HL-60 (cell line): ENCODE measurements around the gene PGLYRP4.

Experiments used
- DNase-seq, 2 experiments: peaks; one replicate each; pipeline ENCODE4 v3.0.0-alpha.2; 2010 to 2020; ENCODE audit warnings: low read depth in 1 of 2, low spot score in 1 of 2
- H3K27ac ChIP-seq: fragments of 250-450 bp; sonication (Bioruptor Pico); replicated peaks from 2 replicates; pipeline ENCODE4 v1.5.1; 2020; ENCODE audit warnings: mild to moderate bottlenecking, moderate library complexity
- H3K27me3 ChIP-seq: fragments of 250-450 bp; sonication (Bioruptor Pico); 2 replicates; pipeline ENCODE4 v1.5.1; 2021; ENCODE audit warnings: mild to moderate bottlenecking, moderate library complexity; ENCODE audit not compliant: insufficient read depth, poor library complexity, severe bottlenecking
- H3K4me3 ChIP-seq: replicated peaks from 2 replicates; pipeline ENCODE4 v1.5.1; 2011; ENCODE audit warnings: mild to moderate bottlenecking, control low read depth, low read length; ENCODE audit not compliant: insufficient read depth
- CTCF ChIP-seq: IDR thresholded peaks from one replicate; pipeline ENCODE4 v1.5.1; 2011; ENCODE audit warnings: low read length, control low read depth, inconsistent platforms; ENCODE audit not compliant: insufficient read depth
- GABPA ChIP-seq: IDR thresholded peaks from 2 replicates; pipeline ENCODE4 v1.6.1; 2012; ENCODE audit warnings: low read depth
- POLR2AphosphoS5 ChIP-seq: IDR thresholded peaks from 2 replicates; pipeline ENCODE4 v1.6.1; 2012; ENCODE audit warnings: low read depth
- REST ChIP-seq: IDR thresholded peaks from 2 replicates; pipeline ENCODE4 v1.6.1; 2012; ENCODE audit warnings: low read depth; ENCODE audit not compliant: insufficient replicate concordance
- SPI1 ChIP-seq: IDR thresholded peaks from 2 replicates; pipeline ENCODE4 v1.6.1; 2012; ENCODE audit warnings: low read depth, mild to moderate bottlenecking, borderline replicate concordance

PGLYRP4 gene

GRCh38 chr1:153307221-153307600 lies 41.4 kb downstream of the PGLYRP4 start:
- TF ChIP-seq REST (no peak), CTCF (no peak), POLR2AphosphoS5 (no peak), SPI1 (no peak), GABPA (no peak)
- no peak overlapping the region for H3K27ac ChIP-seq
- no peak for DNase-seq
- peaks cover 7% of the 10 kb centered on the region for H3K27me3 ChIP-seq
- H3K4me3 ChIP-seq = no peak overlapping the region

- Histone ChIP-seq H3K27ac (no peak overlapping the region), H3K27me3 (peaks cover 7% of the 10 kb centered on the region), H3K4me3 (no peak overlapping the region)
- peak in 1 of 2 experiments; percentile 49 for DNase-seq
- TF ChIP-seq SPI1 (peak; percentile 78), POLR2AphosphoS5 (no peak)
Observed at GRCh38 chr1:153306303-153307220, 42.1 kb downstream of the PGLYRP4 start.

GRCh38 chr1:153305682-153306081 lies 43.0 kb downstream of the PGLYRP4 start:
- Histone ChIP-seq H3K27ac (no peak overlapping the region), H3K4me3 (no peak overlapping the region), H3K27me3 (peaks cover 7% of the 10 kb centered on the region)
- no peak for DNase-seq
- TF ChIP-seq CTCF = no peak
- TF ChIP-seq POLR2AphosphoS5 = no peak
- no peak for TF ChIP-seq SPI1
- TF ChIP-seq REST = no peak
- TF ChIP-seq GABPA = no peak

GRCh38 chr1:153302308-153302707 lies 46.3 kb downstream of the PGLYRP4 start:
- H3K4me3 ChIP-seq = no peak overlapping the region
- no peak overlapping the region for H3K27ac ChIP-seq

More at GRCh38 chr1:153302308-153302707, 46.3 kb downstream of the PGLYRP4 start:
- DNase-seq = no peak
- peaks cover 7% of the 10 kb centered on the region for H3K27me3 ChIP-seq
- no peak for TF ChIP-seq POLR2AphosphoS5
- no peak for TF ChIP-seq CTCF
- TF ChIP-seq GABPA = no peak
- no peak for TF ChIP-seq REST
- TF ChIP-seq SPI1 = no peak
